A549 (cell line): Measurements from ENCODE around the gene CTIF. TPM values are rescaled to one million over a fixed set of nuclear protein-coding genes. Genes with fewer than 3 reads are reported as not detected.

Experiments used
- ATAC-seq, 2 experiments: fragments of 200-7000 bp in 1 of 2; fragments of >200 bp in 1 of 2; cut with Nextera tagmentation in 1 of 2; cut with Tn5 transposase in 1 of 2; 3 replicates each; pipeline versions ENCODE4 v1.8.0 to v1.9.1; 2018 to 2020; ENCODE audit warnings: mild to moderate bottlenecking in 1 of 2, moderate library complexity in 1 of 2
- CTCF ChIA-PET: fragments of 300-600 bp; sonication (Branson Sonifier 250); formaldehyde crosslinking; extraction: SDS; loops from one replicate; lab custom pipeline; 2021; ENCODE audit warnings: antibody characterized with exemption, inconsistent platforms; lab: Yijun Ruan, JAX
- POLR2A ChIA-PET: fragments of 350-600 bp; formaldehyde crosslinking; extraction: SDS; loops from one replicate; lab custom pipeline; 2021; ENCODE audit warnings: antibody characterized with exemption, inconsistent platforms; lab: Yijun Ruan, JAX
- DNase-seq, 2 experiments: peaks; one replicate each; pipeline versions ENCODE4 v3.0.0 to v3.0.0-alpha.2; 2011 to 2016; ENCODE audit warnings: low read depth in 1 of 2, low spot score in 1 of 2
- FAIRE-seq: peaks from 2 replicates; lab custom pipeline; 2011; peaks lifted over from hg19 to GRCh38; lab: Jason Lieb, UNC
- H3K27ac ChIP-seq, 2 experiments: fragments of >200 bp; sonication (Bioruptor Twin); formaldehyde crosslinking; 3 replicates each; pipeline ENCODE4 v1.5.1; 2016 to 2017
- H3K4me1 ChIP-seq: fragments of >200 bp; sonication (Bioruptor Twin); formaldehyde crosslinking; 3 replicates; pipeline ENCODE4 v1.6.1; 2016
- H3K4me2 ChIP-seq: fragments of >200 bp; sonication (Bioruptor Twin); formaldehyde crosslinking; 3 replicates; pipeline ENCODE4 v1.6.1; 2016
- H3K4me3 ChIP-seq: fragments of >200 bp; sonication (Bioruptor Twin); formaldehyde crosslinking; 3 replicates; pipeline ENCODE4 v1.5.1; 2016
- H3K9me3 ChIP-seq: fragments of >200 bp; sonication (Bioruptor Twin); formaldehyde crosslinking; 3 replicates; pipeline ENCODE4 v1.6.1; 2016
- BCL3 ChIP-seq: fragments of >200 bp; sonication (Bioruptor Twin); formaldehyde crosslinking; IDR thresholded peaks from 3 replicates; pipeline ENCODE4 v1.6.1; 2016
- CEBPB ChIP-seq, 2 experiments: fragments of >200 bp in 1 of 2; sonication (Bioruptor Twin) in 1 of 2; formaldehyde crosslinking in 1 of 2; IDR thresholded peaks; 2 replicates each; pipeline ENCODE4 v1.6.1; 2012 to 2016
- CHD2 ChIP-seq: fragments of 150-350 bp; IDR thresholded peaks from 2 replicates; pipeline ENCODE4 v1.6.1; 2014; ENCODE audit warnings: low read length; ENCODE audit not compliant: partially characterized antibody
- CHD4 ChIP-seq: fragments of 200-600 bp; sonication (generic); IDR thresholded peaks from 2 replicates; pipeline ENCODE4 v1.6.1; 2016; ENCODE audit warnings: antibody characterized with exemption, mild to moderate bottlenecking, borderline replicate concordance
- EHMT2 ChIP-seq: fragments of 200-600 bp; sonication (generic); IDR thresholded peaks from 2 replicates; pipeline ENCODE4 v1.6.1; 2016; ENCODE audit warnings: antibody characterized with exemption, low read depth, mild to moderate bottlenecking, moderate library complexity
- FOSL2 ChIP-seq, 2 experiments: fragments of 450-650 bp in 1 of 2; fragments of >200 bp in 1 of 2; sonication (Bioruptor Twin) in 1 of 2; formaldehyde crosslinking; IDR thresholded peaks; 2 replicates each; pipeline versions ENCODE4 v1.5.0 to v1.6.1; 2016 to 2020; ENCODE audit warnings: mild to moderate bottlenecking in 1 of 2, moderate library complexity in 1 of 2
- FOXS1 ChIP-seq: fragments of 250-450 bp; sonication (Bioruptor Pico); IDR thresholded peaks from 2 replicates; pipeline ENCODE4 v1.5.0; 2020; ENCODE audit warnings: mild to moderate bottlenecking, moderate library complexity
- HDAC2 ChIP-seq: fragments of 200-600 bp; sonication (generic); IDR thresholded peaks from 2 replicates; pipeline ENCODE4 v1.6.1; 2016
- HOXB13 ChIP-seq: fragments of 250-450 bp; sonication (Bioruptor Pico); IDR thresholded peaks from 2 replicates; pipeline ENCODE4 v1.5.0; 2020; ENCODE audit warnings: low read depth, mild to moderate bottlenecking, moderate library complexity
- JUN ChIP-seq, 2 experiments: fragments of >200 bp; sonication (Bioruptor Twin); formaldehyde crosslinking; IDR thresholded peaks; 2 replicates in 1 of 2; 3 replicates in 1 of 2; pipeline ENCODE4 v1.6.1; 2016 to 2017
- JUNB ChIP-seq: fragments of >200 bp; sonication (Bioruptor Twin); formaldehyde crosslinking; IDR thresholded peaks from 2 replicates; pipeline ENCODE4 v1.6.1; 2016
- KDM5A ChIP-seq: fragments of 200-600 bp; sonication (generic); IDR thresholded peaks from 2 replicates; pipeline ENCODE4 v1.6.1; 2016; ENCODE audit warnings: antibody characterized with exemption, mild to moderate bottlenecking
- MAFK ChIP-seq: fragments of 450-650 bp; IDR thresholded peaks from 2 replicates; pipeline ENCODE4 v1.6.1; 2014; ENCODE audit not compliant: partially characterized antibody
- MAX ChIP-seq: IDR thresholded peaks from 2 replicates; pipeline ENCODE4 v1.6.1; 2012
- NFE2L2 ChIP-seq: fragments of 150-350 bp; conservative IDR thresholded peaks from 2 replicates; pipeline ENCODE4 v1.6.1; 2014; ENCODE audit warnings: low read length
- PBX3 ChIP-seq: IDR thresholded peaks from 2 replicates; pipeline ENCODE4 v1.6.1; 2012
- POLR2AphosphoS2 ChIP-seq: conservative IDR thresholded peaks from 2 replicates; pipeline ENCODE4 v1.6.1; 2012; ENCODE audit warnings: low read length, improper control_type of control experiment, inconsistent platforms
- RARB ChIP-seq: fragments of 250-450 bp; sonication (Bioruptor Pico); IDR thresholded peaks from 2 replicates; pipeline ENCODE4 v1.8.0; 2021; ENCODE audit warnings: mild to moderate bottlenecking, moderate library complexity
- RFX5 ChIP-seq: fragments of 450-650 bp; IDR thresholded peaks from 2 replicates; pipeline ENCODE4 v1.7.1; 2014; ENCODE audit warnings: antibody characterized with exemption, mild to moderate bottlenecking, moderate library complexity
- SMC3 ChIP-seq: fragments of >200 bp; sonication (Bioruptor Twin); formaldehyde crosslinking; IDR thresholded peaks from 3 replicates; pipeline ENCODE4 v1.6.1; 2018; ENCODE audit warnings: inconsistent platforms
- ZC3H11A ChIP-seq: fragments of 450-650 bp; IDR thresholded peaks from 2 replicates; pipeline ENCODE4 v1.6.1; 2014; ENCODE audit warnings: antibody characterized with exemption, mild to moderate bottlenecking
- ZSCAN20 ChIP-seq: fragments of 250-450 bp; sonication (Bioruptor Pico); IDR thresholded peaks from 2 replicates; pipeline ENCODE4 v1.8.0; 2022; ENCODE audit warnings: mild to moderate bottlenecking, moderate library complexity
- WGBS: methylation state at CpG from one replicate; pipeline ENCODE4 v1.1.6; 2017; ENCODE audit errors: missing lambda C conversion rate; 5-methylcytosine and 5-hydroxymethylcytosine counted together
- polyA plus RNA-seq, 4 experiments: library from polyadenylated mRNA; depleted of rRNA in 3 of 4; stranded (reverse); fragments of >200 nt; fragmentation: RNase III in 1 of 4; extraction: RNeasy Plus Mini Kit Qiagen cat#74134 plus additional on column Dnase treatment in 1 of 4; gene quantifications; 2 replicates in 3 of 4; 3 replicates in 1 of 4; pipeline ENCODE4 v1.2.3, GENCODE V29; 2011 to 2017
- TF ChIP-seq, protein P1 (sequence below): fragments of 150-350 bp; IDR thresholded peaks from 2 replicates; pipeline ENCODE4 v1.6.1; 2014; ENCODE audit warnings: low read depth, mild to moderate bottlenecking, low read length
- TF ChIP-seq, protein P2 (sequence below): fragments of 250-450 bp; sonication (Bioruptor Pico); IDR thresholded peaks from 2 replicates; pipeline ENCODE4 v1.5.0; 2020; ENCODE audit warnings: low read depth, mild to moderate bottlenecking, moderate library complexity
- TF ChIP-seq, protein P3 (sequence below): IDR thresholded peaks from 2 replicates; pipeline ENCODE4 v1.6.1; 2012; ENCODE audit warnings: low read depth, borderline replicate concordance

The CTIF gene
- polyA plus RNA-seq, 2 of the 4 experiments (the other 2 are of a cell fraction): 17.0 to 24.7 TPM

GRCh38 chr18:48624856-48625255, 86.0 kb downstream of the CTIF start (continued):
- TF ChIP-seq, protein P1, sequence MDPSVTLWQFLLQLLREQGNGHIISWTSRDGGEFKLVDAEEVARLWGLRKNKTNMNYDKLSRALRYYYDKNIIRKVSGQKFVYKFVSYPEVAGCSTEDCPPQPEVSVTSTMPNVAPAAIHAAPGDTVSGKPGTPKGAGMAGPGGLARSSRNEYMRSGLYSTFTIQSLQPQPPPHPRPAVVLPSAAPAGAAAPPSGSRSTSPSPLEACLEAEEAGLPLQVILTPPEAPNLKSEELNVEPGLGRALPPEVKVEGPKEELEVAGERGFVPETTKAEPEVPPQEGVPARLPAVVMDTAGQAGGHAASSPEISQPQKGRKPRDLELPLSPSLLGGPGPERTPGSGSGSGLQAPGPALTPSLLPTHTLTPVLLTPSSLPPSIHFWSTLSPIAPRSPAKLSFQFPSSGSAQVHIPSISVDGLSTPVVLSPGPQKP: no peak
- no peak for TF ChIP-seq KDM5A
- no peak for TF ChIP-seq JUNB
- TF ChIP-seq, protein P2, sequence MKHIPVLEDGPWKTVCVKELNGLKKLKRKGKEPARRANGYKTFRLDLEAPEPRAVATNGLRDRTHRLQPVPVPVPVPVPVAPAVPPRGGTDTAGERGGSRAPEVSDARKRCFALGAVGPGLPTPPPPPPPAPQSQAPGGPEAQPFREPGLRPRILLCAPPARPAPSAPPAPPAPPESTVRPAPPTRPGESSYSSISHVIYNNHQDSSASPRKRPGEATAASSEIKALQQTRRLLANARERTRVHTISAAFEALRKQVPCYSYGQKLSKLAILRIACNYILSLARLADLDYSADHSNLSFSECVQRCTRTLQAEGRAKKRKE (CRISPR knock-in tag): no peak
- TF ChIP-seq FOXS1 (CRISPR knock-in tag): no peak
- no peak for TF ChIP-seq CEBPB (IDR thresholded peaks at IDR 0.05)
- TF ChIP-seq POLR2AphosphoS2: no peak
- no peak for TF ChIP-seq NFE2L2
- no peak for TF ChIP-seq BCL3
- TF ChIP-seq HDAC2: no peak
- TF ChIP-seq JUN (IDR thresholded peaks at IDR 0.05): no peak

DNA sequence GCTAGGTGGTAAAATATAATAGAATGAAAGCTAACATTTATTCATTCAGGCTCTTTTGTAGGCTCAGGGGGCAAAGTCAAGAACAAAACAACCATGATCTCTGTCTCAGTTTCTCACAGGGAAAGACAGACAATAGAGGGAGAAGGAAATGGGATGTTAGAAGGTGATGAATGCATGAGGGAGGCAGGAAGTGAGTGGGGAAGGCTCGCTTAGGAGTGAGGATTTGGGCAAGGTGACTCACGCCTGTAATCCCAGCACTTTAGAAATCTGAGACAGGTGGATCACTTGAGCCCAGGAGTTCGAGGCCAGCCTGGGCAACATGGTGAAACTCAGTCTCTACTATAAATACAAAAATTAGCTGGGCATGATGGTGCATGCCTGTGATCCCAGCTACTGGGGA, 88.4 kb downstream of the CTIF start:
- no peak for ATAC-seq
- 43% methylated on average over 3 of the region's 3 CpGs for WGBS

More for the DNA sequence above, 88.4 kb downstream of the CTIF start:
- no peak for FAIRE-seq
- no peak for TF ChIP-seq RARB
- TF ChIP-seq ZC3H11A: no peak
- TF ChIP-seq, protein P3, sequence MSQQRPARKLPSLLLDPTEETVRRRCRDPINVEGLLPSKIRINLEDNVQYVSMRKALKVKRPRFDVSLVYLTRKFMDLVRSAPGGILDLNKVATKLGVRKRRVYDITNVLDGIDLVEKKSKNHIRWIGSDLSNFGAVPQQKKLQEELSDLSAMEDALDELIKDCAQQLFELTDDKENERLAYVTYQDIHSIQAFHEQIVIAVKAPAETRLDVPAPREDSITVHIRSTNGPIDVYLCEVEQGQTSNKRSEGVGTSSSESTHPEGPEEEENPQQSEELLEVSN: no peak
- TF ChIP-seq HDAC2: no peak
- no peak for TF ChIP-seq CHD4
- no peak for TF ChIP-seq PBX3
- no peak for TF ChIP-seq ZSCAN20 (CRISPR knock-in tag)
- TF ChIP-seq MAFK: no peak
- no peak for TF ChIP-seq CEBPB (IDR thresholded peaks at IDR 0.05)
- TF ChIP-seq SMC3: no peak
- no peak for TF ChIP-seq HOXB13 (CRISPR knock-in tag)
- no peak for TF ChIP-seq RFX5
- no peak for TF ChIP-seq MAX
- TF ChIP-seq EHMT2: no peak
- no peak for TF ChIP-seq POLR2AphosphoS2
- no peak for TF ChIP-seq FOSL2 (IDR thresholded peaks at IDR 0.05)
- TF ChIP-seq FOSL2 (CRISPR knock-in tag; IDR thresholded peaks at IDR 0.05): no peak
- TF ChIP-seq CHD2: no peak
- no peaks in the 10 kb centered on the region for H3K9me3 ChIP-seq
- POLR2A ChIA-PET: no interaction called here
- CTCF ChIA-PET: interaction anchor here (2.3 kb wide), 1 partner anchor 151 kb away, joined by 10 read pairs; no protein-coding TSS in a partner anchor
- peak overlapping the region; percentile 68 for H3K4me2 ChIP-seq
- H3K4me1 ChIP-seq: peaks cover 82% of the 10 kb centered on the region
- H3K4me3 ChIP-seq: no peak overlapping the region
- peak in 1 of 2 experiments; percentile 16 for DNase-seq
- peak overlapping the region; percentile 87 to 94 for H3K27ac ChIP-seq
